A673 (cell line): ENCODE results near the gene ANKRD10. TPM values are rescaled to one million over a fixed set of nuclear protein-coding genes. Genes with fewer than 3 reads are reported as not detected.

Source experiments
- BruUV-seq: library from RNA; stranded (reverse); fragments of 400-500 nt; replicated peaks from 2 replicates; lab custom pipeline; 2021; lab: Mats Ljungman, UMichigan
- CTCF ChIA-PET: fragments of 300-600 bp; sonication (Branson Sonifier 250); formaldehyde crosslinking; loops from one replicate; lab custom pipeline; 2022; ENCODE audit warnings: antibody characterized with exemption; lab: Charles Lee
- POLR2A ChIA-PET: fragments of 300-600 bp; sonication (Branson Sonifier 250); formaldehyde crosslinking; loops from one replicate; lab custom pipeline; 2022; ENCODE audit warnings: antibody characterized with exemption; ENCODE audit not compliant: low non-redundant PET; lab: Charles Lee
- DNase-seq: peaks from one replicate; pipeline ENCODE4 v3.0.0-alpha.2; 2015; ENCODE audit warnings: low spot score
- H3K27ac ChIP-seq: fragments of 200-600 bp; sonication (generic); 2 replicates; pipeline ENCODE4 v1.5.1; 2016; ENCODE audit warnings: mixed run types, low read depth, mild to moderate bottlenecking, mixed read lengths, antibody characterized with exemption, low read length; ENCODE audit not compliant: poor library complexity, severe bottlenecking
- H3K27me3 ChIP-seq: fragments of 200-600 bp; sonication (generic); replicated peaks from 2 replicates; pipeline ENCODE4 v1.6.1; 2017; ENCODE audit warnings: mixed run types, low read depth, mild to moderate bottlenecking, mixed read lengths, antibody characterized with exemption, low read length; ENCODE audit not compliant: insufficient read depth, poor library complexity
- H3K36me3 ChIP-seq: fragments of 200-600 bp; sonication (generic); 2 replicates; pipeline ENCODE4 v1.6.1; 2016; ENCODE audit warnings: mixed run types, mild to moderate bottlenecking, mixed read lengths, antibody characterized with exemption, low read length; ENCODE audit not compliant: insufficient read depth, poor library complexity, severe bottlenecking
- H3K4me1 ChIP-seq: fragments of 200-600 bp; sonication (generic); 2 replicates; pipeline ENCODE4 v1.6.1; 2017; ENCODE audit warnings: mixed run types, mild to moderate bottlenecking, mixed read lengths, antibody characterized with exemption, low read length; ENCODE audit not compliant: insufficient read depth, poor library complexity, severe bottlenecking
- H3K4me3 ChIP-seq: fragments of 200-600 bp; sonication (generic); 2 replicates; pipeline ENCODE4 v1.5.1; 2016; ENCODE audit warnings: low read depth, mixed run types, mild to moderate bottlenecking, mixed read lengths, low read length; ENCODE audit not compliant: poor library complexity, severe bottlenecking
- H3K9me3 ChIP-seq: fragments of 200-600 bp; sonication (generic); 2 replicates; pipeline ENCODE4 v1.6.1; 2016; ENCODE audit warnings: mixed run types, low read depth, mild to moderate bottlenecking, mixed read lengths, antibody characterized with exemption, low read length; ENCODE audit not compliant: poor library complexity, severe bottlenecking
- CTCF ChIP-seq: fragments of 300-800, 200-600 bp; sonication (generic); conservative IDR thresholded peaks from 2 replicates; pipeline ENCODE4 v1.5.1; 2017; ENCODE audit warnings: low read depth, mild to moderate bottlenecking, antibody characterized with exemption, low read length, moderate library complexity, mixed read lengths
- EZH2 ChIP-seq: fragments of 200-600 bp; sonication (generic); IDR thresholded peaks from 2 replicates; pipeline ENCODE4 v1.6.1; 2017; ENCODE audit warnings: borderline replicate concordance, low read depth, mild to moderate bottlenecking, mixed read lengths, antibody characterized with exemption, low read length; ENCODE audit not compliant: poor library complexity, severe bottlenecking
- intact Hi-C: fragments of 100-400 bp; cut with micrococcal nuclease; formaldehyde crosslinking; loops from one replicate; pipeline ENCODE4 v1.10.0; 2022; ENCODE audit not compliant: unreplicated experiment
- total RNA-seq: library from RNA; stranded (reverse); gene quantifications from 2 replicates; pipeline ENCODE4 v1.2.3, GENCODE V29; 2021

ANKRD10 gene
- total RNA-seq, 1 experiment from 2014 or later, result 96.2 TPM

GRCh38 chr13:110932588-110932987, 17.7 kb upstream of the ANKRD10 start:
- no peak for TF ChIP-seq CTCF
- TF ChIP-seq EZH2, result no peak
- ChIA-PET POLR2A (no interaction called here), CTCF (no interaction called here)
- H3K36me3 ChIP-seq, result no peaks in the 10 kb centered on the region
- no peak overlapping the region for H3K27ac ChIP-seq
- peaks cover 21% of the 10 kb centered on the region for H3K9me3 ChIP-seq
- H3K4me3 ChIP-seq, result no peak overlapping the region
- intact Hi-C loops, result no loop called here
- no peak for DNase-seq
- no TSS peak for BruUV-seq
- H3K27me3 ChIP-seq, result peaks cover 22% of the 10 kb centered on the region
- H3K4me1 ChIP-seq, result no peaks in the 10 kb centered on the region

- Histone ChIP-seq H3K27me3 (peaks cover 22% of the 10 kb centered on the region), H3K9me3 (peaks cover 21% of the 10 kb centered on the region), H3K4me3 (no peak overlapping the region), H3K4me1 (no peaks in the 10 kb centered on the region), H3K36me3 (no peaks in the 10 kb centered on the region), H3K27ac (no peak overlapping the region)
- CTCF ChIA-PET, result no interaction called here
- TF ChIP-seq EZH2 (no peak), CTCF (no peak)
- DNase-seq, result no peak
- no TSS peak for BruUV-seq
- intact Hi-C loops, result no loop called here
- POLR2A ChIA-PET, result no interaction called here
These were observed 14.4 kb upstream of the ANKRD10 start for GRCh38 chr13:110929104-110929777.

- ChIA-PET POLR2A (no interaction called here), CTCF (interaction anchor here (0.6 to 1.1 kb wide), 2 partner anchors 244 to 331 kb away, joined by 3 to 4 read pairs; no protein-coding TSS in a partner anchor)
- DNase-seq, result peak; percentile 33
- H3K9me3 ChIP-seq, result peaks cover 5% of the 10 kb centered on the region
- intact Hi-C loops, result no loop called here
- TF ChIP-seq EZH2 (no peak), CTCF (peak; percentile 46)
- no peaks in the 10 kb centered on the region for H3K36me3 ChIP-seq
- H3K4me1 ChIP-seq, result no peaks in the 10 kb centered on the region
- BruUV-seq, result no TSS peak
- peaks cover 17% of the 10 kb centered on the region for H3K27me3 ChIP-seq
- no peak overlapping the region for H3K27ac ChIP-seq
- no peak overlapping the region for H3K4me3 ChIP-seq
These were observed 10.2 kb upstream of the ANKRD10 start for GRCh38 chr13:110925023-110925612.
